Right lobe of liver (tissue), 6 donors: ENCODE measurements around the gene PXDN. TPM values are rescaled to one million over a fixed set of nuclear protein-coding genes. Genes with fewer than 3 reads are reported as not detected.

Source experiments
- ATAC-seq, 4 donors: fragments of 200-7000 bp; cut with Tn5 transposase; one replicate each; pipeline ENCODE4 v1.9.1; 2020; ENCODE audit warnings: mild to moderate bottlenecking in 4 of 4, moderate library complexity in 4 of 4
- DNase-seq, 3 donors: peaks; one replicate each; pipeline ENCODE4 v3.0.0-alpha.2; 2020
- H3K27ac ChIP-seq, 3 donors: fragments of 200-600 bp; one replicate each; pipeline ENCODE4 v1.8.0; 2022
- H3K27me3 ChIP-seq, 2 donors: fragments of 200-600 bp; one replicate each; pipeline ENCODE4 v1.8.0; 2022
- H3K36me3 ChIP-seq, 4 donors: fragments of 200-600 bp; sonication (generic) in 1 of 4; one replicate each; pipeline versions ENCODE4 v1.5.1 to v1.8.0; 2017 to 2022; ENCODE audit warnings: control low read depth in 1 of 4
- H3K4me1 ChIP-seq, 4 donors: fragments of 200-600 bp; sonication (generic) in 1 of 4; one replicate each; pipeline versions ENCODE4 v1.5.1 to v1.8.0; 2017 to 2022; ENCODE audit warnings: control low read depth in 1 of 4
- H3K4me3 ChIP-seq, 3 donors: fragments of 200-600 bp; one replicate each; pipeline ENCODE4 v1.8.0; 2022
- H3K9me3 ChIP-seq, 4 donors: fragments of 200-600 bp; sonication (generic) in 1 of 4; one replicate each; pipeline versions ENCODE4 v1.5.1 to v1.8.0; 2017 to 2022; ENCODE audit warnings: control low read depth in 1 of 4
- CTCF ChIP-seq, 4 donors: fragments of 200-600 bp in 3 of 4; fragments of 450-650 bp in 1 of 4; IDR thresholded peaks; one replicate each; pipeline versions ENCODE4 v1.5.1 to v1.8.0; 2016 to 2022; ENCODE audit warnings: antibody characterized with exemption in 4 of 4, mild to moderate bottlenecking in 2 of 4
- POLR2A ChIP-seq: fragments of 450-650 bp; IDR thresholded peaks from one replicate; pipeline ENCODE4 v1.6.1; 2017; ENCODE audit warnings: antibody characterized with exemption, mild to moderate bottlenecking
- WGBS: methylation state at CpG from one replicate; pipeline ENCODE4 v1.1.6; 2018; ENCODE audit warnings: low coverage, low lambda C conversion rate; ENCODE audit not compliant: insufficient coverage; ENCODE audit errors: missing lambda C conversion rate; 5-methylcytosine and 5-hydroxymethylcytosine counted together
- intact Hi-C, 2 donors: fragments of 100-400 bp; cut with DNase I; formaldehyde crosslinking; loops; one replicate each; pipeline versions ENCODE4 v1.11.2 to v1.14.1; 2022
- total RNA-seq, 6 experiments: library from RNA; depleted of rRNA in 2 of 6; stranded (reverse); fragments of >200 nt in 2 of 6; fragmentation: NEBNext Ultra II Directional in 3 of 6; extraction: Animal tissue kit (Norgen Biotek cat#: 25700) in 3 of 6; gene quantifications; one replicate each; pipeline versions ENCODE4 v1.1.0 to v1.2.4, GENCODE V29; 2016 to 2023
- donor health status: DM: no; HTN: yes; CAD: no.
- donor health status: DM: no; HTN: no; CAD: no.
- donor health status: DM: no; HTN: no; CAD: no.
- donor health status: DM: no; HTN: yes; CAD: no.
- donor health status: DM: no; HTN: yes; CAD: no.

PXDN gene
- total RNA-seq, 6 experiments from 2014 or later: 5.5 to 21.0 (median 11.4) TPM

DNA sequence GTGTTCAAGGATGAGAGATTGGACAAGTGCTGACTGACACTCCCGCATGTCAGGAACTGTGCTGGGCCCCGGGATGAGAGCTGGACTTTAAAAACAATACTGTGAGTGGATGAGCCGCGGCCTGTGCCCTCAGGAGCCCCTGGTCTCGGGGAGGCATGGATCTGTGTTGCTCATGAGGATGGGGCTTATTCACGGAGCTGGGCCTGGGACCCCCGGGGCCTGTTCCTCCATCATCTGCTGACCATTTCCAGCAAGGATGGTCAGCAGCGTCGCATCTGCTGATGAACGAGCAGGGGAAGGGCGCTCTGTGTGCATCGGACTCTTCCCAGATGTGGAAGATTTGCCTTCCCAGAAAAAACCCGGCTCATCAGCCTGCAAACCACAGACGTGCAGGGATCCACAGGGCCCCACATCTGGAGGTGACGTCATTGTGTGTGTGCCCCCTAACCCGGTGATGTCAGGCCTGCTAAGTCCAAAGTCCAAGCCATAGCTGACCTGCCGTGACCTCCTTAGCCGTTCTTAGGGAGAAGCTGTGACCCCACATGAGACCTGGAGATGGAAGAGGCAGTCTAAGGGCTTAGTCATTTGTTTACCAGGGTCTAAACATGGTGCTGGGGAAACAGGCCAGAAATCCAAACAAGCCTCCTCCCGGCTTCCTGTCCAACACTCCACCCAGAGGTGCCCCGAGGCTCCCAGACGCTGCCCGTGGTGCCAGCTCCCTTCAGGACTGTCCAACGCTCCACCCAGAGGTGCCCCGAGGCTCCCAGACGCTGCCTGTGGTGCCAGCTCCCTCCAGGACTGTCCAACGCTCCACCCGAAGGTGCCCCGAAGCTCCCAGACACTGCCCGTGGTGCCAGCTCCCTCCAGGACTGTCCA, 143.9 kb downstream of the PXDN start:
- H3K9me3 ChIP-seq: no peaks in the 10 kb centered on the region
- TF ChIP-seq CTCF (IDR thresholded peaks at IDR 0.05) (no peak), POLR2A (no peak)
- H3K36me3 ChIP-seq: no peaks in the 10 kb centered on the region
- H3K27ac ChIP-seq: no peak overlapping the region
- intact Hi-C loops: no loop called here
- peak in 1 of 4 donors; percentile 39 for ATAC-seq
- no peaks in the 10 kb centered on the region for H3K27me3 ChIP-seq
- H3K4me3 ChIP-seq: no peak overlapping the region
- no peaks in the 10 kb centered on the region for H3K4me1 ChIP-seq
- WGBS: 33% methylated on average over 12 of the region's 29 CpGs
- peak in 1 of 3 donors; percentile 27 for DNase-seq

DNA sequence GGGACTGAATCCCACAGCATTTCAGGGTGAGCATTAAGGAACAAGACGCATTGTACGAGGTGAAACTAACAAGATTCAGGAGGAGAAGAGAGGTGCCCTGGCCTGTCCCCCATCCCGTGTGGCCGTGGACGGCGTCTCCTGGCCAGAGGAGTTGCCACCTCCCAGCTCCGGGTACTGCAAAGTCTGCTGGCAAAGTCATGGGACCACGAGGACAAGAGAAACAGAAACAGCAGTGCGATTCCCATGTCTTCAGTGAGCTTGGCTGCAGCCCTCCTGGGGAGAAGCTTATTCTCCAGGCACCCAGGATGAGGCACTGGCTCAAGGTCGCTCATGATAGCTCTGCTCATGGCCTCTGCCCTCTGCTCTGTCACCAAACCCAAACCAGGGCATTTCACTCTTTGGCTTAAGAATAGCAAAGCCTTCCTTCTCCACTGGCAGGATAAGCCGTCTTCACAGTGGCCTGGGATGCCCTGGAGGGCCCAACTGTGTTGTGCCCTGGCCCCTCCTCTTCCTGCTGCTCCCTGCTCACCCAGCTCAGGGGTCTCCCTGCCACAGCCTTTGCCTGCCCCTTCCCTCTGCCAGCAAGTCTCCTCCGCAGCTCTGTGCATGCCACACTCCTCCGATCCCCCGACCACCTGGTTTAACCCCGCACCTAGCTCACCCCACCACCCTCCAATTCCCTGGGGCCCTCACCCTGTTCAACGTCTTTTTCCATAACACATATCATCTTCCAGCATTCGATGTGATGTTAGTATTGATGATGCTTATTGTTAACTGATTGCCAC, 144.8 kb downstream of the PXDN start:
- ATAC-seq: no peak
- Histone ChIP-seq H3K36me3 (no peaks in the 10 kb centered on the region), H3K27me3 (no peaks in the 10 kb centered on the region), H3K4me3 (no peak overlapping the region), H3K4me1 (no peaks in the 10 kb centered on the region), H3K27ac (no peak overlapping the region), H3K9me3 (no peaks in the 10 kb centered on the region)
- DNase-seq: peak in 1 of 3 donors; percentile 31
- intact Hi-C loops: no loop called here
- no peak for TF ChIP-seq CTCF (IDR thresholded peaks at IDR 0.05)
- no peak for TF ChIP-seq POLR2A
- WGBS: 77% methylated on average over 14 of the region's 17 CpGs

DNA sequence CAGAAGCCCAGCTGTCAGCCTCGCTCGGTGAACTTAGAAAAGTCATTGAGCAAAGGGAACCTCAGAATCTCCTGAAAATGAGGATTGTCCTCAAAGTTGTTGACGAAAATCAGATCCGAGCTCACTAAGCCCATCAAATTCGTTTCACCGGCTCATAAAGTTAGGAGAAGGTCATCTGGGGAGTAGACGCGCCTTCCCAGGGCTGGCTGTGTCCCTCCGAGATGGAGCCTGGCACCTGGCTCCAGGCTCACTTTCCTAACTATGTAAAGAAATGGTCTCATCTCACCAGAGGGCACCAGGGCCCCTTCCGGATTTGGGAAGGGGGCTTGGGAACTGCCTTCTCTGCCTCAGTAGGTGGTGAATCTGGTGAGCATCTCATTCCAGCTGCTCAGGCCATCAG, 145.5 kb downstream of the PXDN start:
- intact Hi-C loops: no loop called here
- 40% methylated on average over 1 of the region's 10 CpGs for WGBS
- ATAC-seq: no peak

More for the DNA sequence above, 145.5 kb downstream of the PXDN start:
- Histone ChIP-seq H3K4me1 (no peaks in the 10 kb centered on the region), H3K36me3 (no peaks in the 10 kb centered on the region), H3K9me3 (no peaks in the 10 kb centered on the region), H3K4me3 (no peak overlapping the region), H3K27me3 (no peaks in the 10 kb centered on the region), H3K27ac (no peak overlapping the region)
- no peak for DNase-seq
- TF ChIP-seq CTCF (IDR thresholded peaks at IDR 0.05) (no peak), POLR2A (no peak)
